GM12878 (cell line): ENCODE measurements around the gene TOM1L2.

ENCODE experiments used
- ASH2L ChIP-seq: fragments of 300-600, 200-600 bp; sonication (generic); IDR thresholded peaks from 2 replicates; pipeline ENCODE4 v1.6.1; 2017; ENCODE audit warnings: low read depth, mild to moderate bottlenecking, borderline replicate concordance
- JUNB ChIP-seq: IDR thresholded peaks from 2 replicates; pipeline ENCODE4 v1.6.1; 2016; ENCODE audit warnings: antibody characterized with exemption, mild to moderate bottlenecking
- NR2F1 ChIP-seq: fragments of 450-650 bp; conservative IDR thresholded peaks from 2 replicates; pipeline ENCODE4 v1.6.1; 2017; ENCODE audit warnings: mild to moderate bottlenecking
- POLR2A ChIP-seq: IDR thresholded peaks from 2 replicates; pipeline ENCODE4 v1.6.1; 2011; ENCODE audit warnings: low read depth, mild to moderate bottlenecking, low read length
- POLR2AphosphoS5 ChIP-seq: IDR thresholded peaks from 2 replicates; pipeline ENCODE4 v1.6.1; 2011; ENCODE audit warnings: mild to moderate bottlenecking, low read length, inconsistent platforms
- RAD21 ChIP-seq: IDR thresholded peaks from 2 replicates; pipeline ENCODE4 v1.6.1; 2011; ENCODE audit warnings: mild to moderate bottlenecking, low read depth, low read length, moderate library complexity; ENCODE audit not compliant: insufficient read depth
- TCF12 ChIP-seq: IDR thresholded peaks from 2 replicates; pipeline ENCODE4 v1.6.1; 2011; ENCODE audit warnings: low read depth, mild to moderate bottlenecking, low read length
- TCF7 ChIP-seq: IDR thresholded peaks from 2 replicates; pipeline ENCODE4 v1.6.1; 2014; ENCODE audit warnings: antibody characterized with exemption, borderline replicate concordance
- YY1 ChIP-seq: IDR thresholded peaks from 2 replicates; pipeline ENCODE4 v1.6.1; 2011; ENCODE audit warnings: low read depth, mild to moderate bottlenecking, low read length
- TF ChIP-seq, protein P1 (sequence below), 3 experiments: IDR thresholded peaks in 2 of 3; conservative IDR thresholded peaks in 1 of 3; 2 replicates each; pipeline ENCODE4 v1.5.1; 2011; ENCODE audit warnings: low read depth in 3 of 3, low read length in 3 of 3, mild to moderate bottlenecking in 3 of 3, control low read depth in 2 of 3, moderate library complexity in 2 of 3, inconsistent platforms in 1 of 3, mixed read lengths in 1 of 3; ENCODE audit not compliant: control insufficient read depth in 2 of 3, insufficient read depth in 1 of 3; ENCODE audit errors: extremely low read depth in 1 of 3
- TF ChIP-seq, protein P2 (sequence below): fragments of 450-650 bp; IDR thresholded peaks from 2 replicates; pipeline ENCODE4 v1.6.1; 2017; ENCODE audit warnings: mild to moderate bottlenecking, low read depth, inconsistent platforms; ENCODE audit not compliant: poor library complexity, severe bottlenecking
- TF ChIP-seq, protein P3 (sequence below): IDR thresholded peaks from 2 replicates; pipeline ENCODE4 v1.6.1; 2012; ENCODE audit warnings: low read depth, low read length, improper control_type of control experiment

DNA sequence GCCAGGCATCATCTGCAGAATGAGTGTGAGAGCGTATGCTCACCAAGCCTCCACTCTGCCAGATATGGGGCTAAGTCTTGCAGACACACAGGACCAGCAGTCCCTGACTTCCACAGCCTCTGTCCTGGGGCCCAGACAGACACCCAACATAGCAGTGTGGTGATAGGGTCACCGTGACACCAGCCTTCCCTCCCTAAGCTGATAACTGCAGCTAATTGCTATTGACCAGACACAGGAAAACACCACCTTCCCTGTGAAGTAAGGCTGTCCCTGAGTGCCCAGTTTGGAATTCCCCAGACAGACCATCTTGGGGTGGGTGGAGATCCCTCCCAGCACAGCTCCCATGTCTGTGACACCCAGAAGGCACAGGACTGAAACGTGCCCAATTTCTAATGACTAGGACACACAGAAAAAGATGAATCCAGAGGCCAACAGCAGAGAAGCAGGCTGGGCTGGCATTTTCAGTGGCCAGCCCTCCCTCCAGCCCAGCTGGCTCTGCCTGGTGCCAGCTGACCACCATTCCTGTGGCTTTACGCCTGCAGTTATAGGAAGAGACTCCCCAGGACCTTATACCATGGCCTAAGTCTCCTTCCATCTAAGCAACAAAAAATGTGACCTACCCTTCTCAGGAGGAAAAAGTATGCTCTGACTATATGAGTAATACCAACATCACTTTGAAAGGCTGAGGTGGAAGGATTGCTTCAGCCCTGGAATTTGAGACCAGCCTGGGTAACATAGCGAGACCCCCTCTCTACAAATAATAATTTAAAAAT, 36.5 kb upstream of the TOM1L2 start:
- no peak for TF ChIP-seq POLR2A
- no peak for TF ChIP-seq RAD21
- no peak for TF ChIP-seq NR2F1
- TF ChIP-seq TCF12: no peak
- TF ChIP-seq, protein P1, sequence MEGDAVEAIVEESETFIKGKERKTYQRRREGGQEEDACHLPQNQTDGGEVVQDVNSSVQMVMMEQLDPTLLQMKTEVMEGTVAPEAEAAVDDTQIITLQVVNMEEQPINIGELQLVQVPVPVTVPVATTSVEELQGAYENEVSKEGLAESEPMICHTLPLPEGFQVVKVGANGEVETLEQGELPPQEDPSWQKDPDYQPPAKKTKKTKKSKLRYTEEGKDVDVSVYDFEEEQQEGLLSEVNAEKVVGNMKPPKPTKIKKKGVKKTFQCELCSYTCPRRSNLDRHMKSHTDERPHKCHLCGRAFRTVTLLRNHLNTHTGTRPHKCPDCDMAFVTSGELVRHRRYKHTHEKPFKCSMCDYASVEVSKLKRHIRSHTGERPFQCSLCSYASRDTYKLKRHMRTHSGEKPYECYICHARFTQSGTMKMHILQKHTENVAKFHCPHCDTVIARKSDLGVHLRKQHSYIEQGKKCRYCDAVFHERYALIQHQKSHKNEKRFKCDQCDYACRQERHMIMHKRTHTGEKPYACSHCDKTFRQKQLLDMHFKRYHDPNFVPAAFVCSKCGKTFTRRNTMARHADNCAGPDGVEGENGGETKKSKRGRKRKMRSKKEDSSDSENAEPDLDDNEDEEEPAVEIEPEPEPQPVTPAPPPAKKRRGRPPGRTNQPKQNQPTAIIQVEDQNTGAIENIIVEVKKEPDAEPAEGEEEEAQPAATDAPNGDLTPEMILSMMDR (IDR thresholded peaks at IDR 0.05 in 2 of 3, conservative IDR thresholded peaks at IDR 0.05 in 1 of 3; ENCODE audit: control insufficient read depth in 2 of 3, extremely low read depth in 1 of 3, insufficient read depth in 1 of 3, low read depth in 3 of 3, low read length in 3 of 3): no peak
- no peak for TF ChIP-seq YY1
- TF ChIP-seq JUNB: no peak
- no peak for TF ChIP-seq ASH2L
- TF ChIP-seq TCF7: no peak
- TF ChIP-seq POLR2AphosphoS5: no peak
- TF ChIP-seq, protein P2, sequence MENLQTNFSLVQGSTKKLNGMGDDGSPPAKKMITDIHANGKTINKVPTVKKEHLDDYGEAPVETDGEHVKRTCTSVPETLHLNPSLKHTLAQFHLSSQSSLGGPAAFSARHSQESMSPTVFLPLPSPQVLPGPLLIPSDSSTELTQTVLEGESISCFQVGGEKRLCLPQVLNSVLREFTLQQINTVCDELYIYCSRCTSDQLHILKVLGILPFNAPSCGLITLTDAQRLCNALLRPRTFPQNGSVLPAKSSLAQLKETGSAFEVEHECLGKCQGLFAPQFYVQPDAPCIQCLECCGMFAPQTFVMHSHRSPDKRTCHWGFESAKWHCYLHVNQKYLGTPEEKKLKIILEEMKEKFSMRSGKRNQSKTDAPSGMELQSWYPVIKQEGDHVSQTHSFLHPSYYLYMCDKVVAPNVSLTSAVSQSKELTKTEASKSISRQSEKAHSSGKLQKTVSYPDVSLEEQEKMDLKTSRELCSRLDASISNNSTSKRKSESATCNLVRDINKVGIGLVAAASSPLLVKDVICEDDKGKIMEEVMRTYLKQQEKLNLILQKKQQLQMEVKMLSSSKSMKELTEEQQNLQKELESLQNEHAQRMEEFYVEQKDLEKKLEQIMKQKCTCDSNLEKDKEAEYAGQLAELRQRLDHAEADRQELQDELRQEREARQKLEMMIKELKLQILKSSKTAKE: no peak
- TF ChIP-seq, protein P3, sequence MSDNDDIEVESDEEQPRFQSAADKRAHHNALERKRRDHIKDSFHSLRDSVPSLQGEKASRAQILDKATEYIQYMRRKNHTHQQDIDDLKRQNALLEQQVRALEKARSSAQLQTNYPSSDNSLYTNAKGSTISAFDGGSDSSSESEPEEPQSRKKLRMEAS: no peak
